ENCODE measurements around the gene FAM180B. TPM values are rescaled to one million over a fixed set of nuclear protein-coding genes. Genes with fewer than 3 reads are reported as not detected.

Gene FAM180B
- polyA plus RNA-seq, 1 experiment = not detected

Small RNA genes lying within 50 kb of the gene (small RNA-seq; reads per million reads assigned to genes)
- gene RN7SL652P (ENCODE audit: insufficient read length, low read depth, low replicate concordance) (not detected), gene RNU5E-10P (ENCODE audit: insufficient read length, low read depth, low replicate concordance) (not detected)

Other genes starting within 250 kb of the FAM180B start
- gene MYBPC3, start 234.0 kb upstream of the FAM180B start, polyA plus RNA-seq (2011; rRNA removed) = not detected in 2 replicates
- gene SPI1, start 208.1 kb upstream of the FAM180B start, polyA plus RNA-seq (2011; rRNA removed) = not detected in 2 replicates
- gene SLC39A13, start 178.1 kb upstream of the FAM180B start, polyA plus RNA-seq (2011; rRNA removed) = 59.7 and 108 TPM in 2 replicates
- 187 and 191 TPM in 2 replicates for gene PSMC3, start 160.2 kb upstream of the FAM180B start, polyA plus RNA-seq (2011; rRNA removed)
- 0.10 and 0.12 TPM in 2 replicates for gene RAPSN, start 137.5 kb upstream of the FAM180B start, polyA plus RNA-seq (2011; rRNA removed)
- 73.5 and 85.4 TPM in 2 replicates for gene CELF1, start 33.5 kb upstream of the FAM180B start, polyA plus RNA-seq (2011; rRNA removed)
- 61.9 and 69.4 TPM in 2 replicates for gene PTPMT1, start 21.1 kb upstream of the FAM180B start, polyA plus RNA-seq (2011; rRNA removed)
- gene KBTBD4, start 7.7 kb upstream of the FAM180B start, polyA plus RNA-seq (2011; rRNA removed) = 21.9 and 25.5 TPM in 2 replicates
- 85.5 and 98.0 TPM in 2 replicates for gene NDUFS3, start 7.6 kb upstream of the FAM180B start, polyA plus RNA-seq (2011; rRNA removed)
- 0.04 and 0.05 TPM in 2 replicates for gene C1QTNF4, start 7.7 kb downstream of the FAM180B start, polyA plus RNA-seq (2011; rRNA removed)
- 104 and 157 TPM in 2 replicates for gene MTCH2, start 55.9 kb downstream of the FAM180B start, polyA plus RNA-seq (2011; rRNA removed)
- 1.5 and 1.7 TPM in 2 replicates for gene AGBL2, start 128.7 kb downstream of the FAM180B start, polyA plus RNA-seq (2011; rRNA removed)
- gene FNBP4, start 180.7 kb downstream of the FAM180B start, polyA plus RNA-seq (2011; rRNA removed) = 60.8 and 62.6 TPM in 2 replicates

Measured in BJ (cell line).